ENCODE results near the gene TFR2. TPM values are rescaled to one million over a fixed set of nuclear protein-coding genes. Genes with fewer than 3 reads are reported as not detected.

Gene TFR2
- total and polyA plus RNA-seq, 9 donors, result 0.06 to 0.79 (median 0.18) TPM; not detected in 3

- Histone ChIP-seq H3K27ac (no peak overlapping the region), H3K27me3 (no peaks in the 10 kb centered on the region), H3K4me1 (ENCODE audit: insufficient read depth) (peaks cover 11% of the 10 kb centered on the region), H3K36me3 (no peaks in the 10 kb centered on the region), H3K9me3 (no peaks in the 10 kb centered on the region), H3K4me3 (no peak overlapping the region)
- no peak for TF ChIP-seq CTCF (IDR thresholded peaks at IDR 0.05)
- TF ChIP-seq POLR2A (IDR thresholded peaks at IDR 0.05), result no peak
- no peak for TF ChIP-seq EP300 (IDR thresholded peaks at IDR 0.05)
- 80 to 87% (median 84%) methylated on average over 22 of the region's 22 CpGs for WGBS, 3 donors
- intact Hi-C loops (cut with DNase I), result loop anchor here in 2 of 4 donors (5.0 kb wide), 2 partner anchors 115 to 125 kb away; partner anchors contain the start of gene SAP25 (in 1 of the 2)
- no peak for DNase-seq
These were observed 45.9 kb upstream of the TFR2 start for GRCh38 chr7:100687261-100687660.

GRCh38 chr7:100686822-100687211 lies 45.5 kb upstream of the TFR2 start:
- Histone ChIP-seq H3K9me3 (no peaks in the 10 kb centered on the region), H3K36me3 (no peaks in the 10 kb centered on the region), H3K27me3 (no peaks in the 10 kb centered on the region), H3K4me3 (no peak overlapping the region), H3K27ac (no peak overlapping the region), H3K4me1 (ENCODE audit: insufficient read depth) (peaks cover 9% of the 10 kb centered on the region)
- intact Hi-C loops (cut with DNase I), result loop anchor here in 2 of 4 donors (5.0 kb wide), 2 partner anchors 115 to 125 kb away; partner anchors contain the start of gene SAP25 (in 1 of the 2)
- TF ChIP-seq POLR2A (IDR thresholded peaks at IDR 0.05) (no peak), CTCF (IDR thresholded peaks at IDR 0.05) (no peak), EP300 (IDR thresholded peaks at IDR 0.05) (no peak)
- DNase-seq, result no peak
- 88 to 90% (median 88%) methylated on average over 17 of the region's 17 CpGs for WGBS, 3 donors

- TF ChIP-seq EP300 (IDR thresholded peaks at IDR 0.05) (no peak), CTCF (IDR thresholded peaks at IDR 0.05) (no peak), POLR2A (IDR thresholded peaks at IDR 0.05) (no peak)
- intact Hi-C loops (cut with DNase I), result loop anchor here in 2 of 4 donors (5.0 kb wide), 2 partner anchors 114 to 124 kb away; partner anchors contain the start of gene SAP25 (in 1 of the 2)
- Histone ChIP-seq H3K27me3 (no peaks in the 10 kb centered on the region), H3K36me3 (no peaks in the 10 kb centered on the region), H3K9me3 (no peaks in the 10 kb centered on the region), H3K4me3 (no peak overlapping the region), H3K27ac (no peak overlapping the region), H3K4me1 (ENCODE audit: insufficient read depth) (peaks cover 7% of the 10 kb centered on the region)
- DNase-seq, result peak in 1 of 5 donors; percentile 42
- WGBS, 3 donors, result 72 to 77% (median 75%) methylated on average over 33 of the region's 33 CpGs
These were observed 45.0 kb upstream of the TFR2 start for GRCh38 chr7:100686201-100686821.

- H3K9me3 ChIP-seq, result no peaks in the 10 kb centered on the region
- H3K27ac ChIP-seq, result no peak overlapping the region
- H3K36me3 ChIP-seq, result no peaks in the 10 kb centered on the region
- DNase-seq, result no peak
- no peak for TF ChIP-seq EP300 (IDR thresholded peaks at IDR 0.05)
- no peak overlapping the region for H3K4me3 ChIP-seq
- intact Hi-C loops (cut with DNase I), result loop anchor here in 2 of 4 donors (5.0 kb wide), 2 partner anchors 113 to 123 kb away; partner anchors contain the start of gene SAP25 (in 1 of the 2)
- H3K27me3 ChIP-seq, result no peaks in the 10 kb centered on the region
- peaks cover 4% of the 10 kb centered on the region for H3K4me1 ChIP-seq (ENCODE audit: insufficient read depth)
- WGBS, 3 donors, result 83 to 86% (median 84%) methylated on average over 17 of the region's 17 CpGs
These were observed 44.3 kb upstream of the TFR2 start for GRCh38 chr7:100685631-100686145.
